Activated CD8-positive, alpha-beta T cell treated with anti-CD3 and anti-CD28 coated beads for 36 hours (primary cell): ENCODE results near the gene MAST4. TPM values are rescaled to one million over a fixed set of nuclear protein-coding genes. Genes with fewer than 3 reads are reported as not detected.

Experiments
- ATAC-seq: fragments of 200-7000 bp; cut with Tn5 transposase; one replicate; pipeline ENCODE4 v1.10.0; 2021; ENCODE audit warnings: mild to moderate bottlenecking, moderate library complexity
- CTCF ChIA-PET: fragments of 350-600 bp; sonication (Branson Sonifier 250); formaldehyde crosslinking; loops from one replicate; lab custom pipeline; 2021; ENCODE audit warnings: antibody characterized with exemption; lab: Charles Lee
- POLR2A ChIA-PET: fragments of 350-600 bp; sonication (Branson Sonifier 250); formaldehyde crosslinking; loops from one replicate; lab custom pipeline; 2021; ENCODE audit warnings: antibody characterized with exemption; lab: Charles Lee
- DNase-seq: peaks from one replicate; pipeline ENCODE4 v3.0.0-alpha.2; 2020
- H3K27ac Mint-ChIP-seq: one replicate; pipeline ENCODE4 v1.8.0; 2021; ENCODE audit warnings: mild to moderate bottlenecking, mixed read lengths
- H3K27me3 Mint-ChIP-seq: one replicate; pipeline ENCODE4 v1.8.0; 2021; ENCODE audit warnings: mixed read lengths
- H3K36me3 Mint-ChIP-seq: one replicate; pipeline ENCODE4 v1.8.0; 2021; ENCODE audit warnings: low read depth, mixed read lengths
- H3K4me1 Mint-ChIP-seq: one replicate; pipeline ENCODE4 v1.8.0; 2021; ENCODE audit warnings: low read depth, mixed read lengths
- H3K4me3 Mint-ChIP-seq: one replicate; pipeline ENCODE4 v1.8.0; 2021; ENCODE audit warnings: mild to moderate bottlenecking, moderate library complexity, mixed read lengths
- H3K9me3 Mint-ChIP-seq: one replicate; pipeline ENCODE4 v1.8.0; 2021; ENCODE audit warnings: mixed read lengths
- intact Hi-C: fragments of 100-400 bp; cut with micrococcal nuclease; formaldehyde crosslinking; loops from one replicate; pipeline ENCODE4 v1.10.0; 2022
- total RNA-seq, 2 experiments: library from RNA; stranded (reverse); gene quantifications; one replicate each; pipeline ENCODE4 v1.2.3, GENCODE V29; 2021
- TF ChIP-seq, protein P1 (sequence below): fragments of 200-600 bp; IDR thresholded peaks from one replicate; pipeline ENCODE4 v1.8.0; 2022; ENCODE audit warnings: antibody characterized with exemption, mild to moderate bottlenecking

Gene MAST4
- total RNA-seq, 2 experiments from 2014 or later: 7.6 to 10.0 TPM

GRCh38 chr5:66826696-66827095 is 230.5 kb downstream of the MAST4 start:
- no peak overlapping the region for H3K4me3 Mint-ChIP-seq
- CTCF ChIA-PET: interaction anchor here (1.0 to 1.5 kb wide), 6 partner anchors 9 to 161 kb away, joined by 3 to 6 read pairs (median 3); no protein-coding TSS in a partner anchor
- no peak for DNase-seq
- H3K9me3 Mint-ChIP-seq: peaks cover 2% of the 10 kb centered on the region
- no peaks in the 10 kb centered on the region for H3K36me3 Mint-ChIP-seq
- intact Hi-C loops: no loop called here
- H3K4me1 Mint-ChIP-seq: peaks cover 42% of the 10 kb centered on the region
- H3K27ac Mint-ChIP-seq: no peak overlapping the region
- TF ChIP-seq, protein P1, sequence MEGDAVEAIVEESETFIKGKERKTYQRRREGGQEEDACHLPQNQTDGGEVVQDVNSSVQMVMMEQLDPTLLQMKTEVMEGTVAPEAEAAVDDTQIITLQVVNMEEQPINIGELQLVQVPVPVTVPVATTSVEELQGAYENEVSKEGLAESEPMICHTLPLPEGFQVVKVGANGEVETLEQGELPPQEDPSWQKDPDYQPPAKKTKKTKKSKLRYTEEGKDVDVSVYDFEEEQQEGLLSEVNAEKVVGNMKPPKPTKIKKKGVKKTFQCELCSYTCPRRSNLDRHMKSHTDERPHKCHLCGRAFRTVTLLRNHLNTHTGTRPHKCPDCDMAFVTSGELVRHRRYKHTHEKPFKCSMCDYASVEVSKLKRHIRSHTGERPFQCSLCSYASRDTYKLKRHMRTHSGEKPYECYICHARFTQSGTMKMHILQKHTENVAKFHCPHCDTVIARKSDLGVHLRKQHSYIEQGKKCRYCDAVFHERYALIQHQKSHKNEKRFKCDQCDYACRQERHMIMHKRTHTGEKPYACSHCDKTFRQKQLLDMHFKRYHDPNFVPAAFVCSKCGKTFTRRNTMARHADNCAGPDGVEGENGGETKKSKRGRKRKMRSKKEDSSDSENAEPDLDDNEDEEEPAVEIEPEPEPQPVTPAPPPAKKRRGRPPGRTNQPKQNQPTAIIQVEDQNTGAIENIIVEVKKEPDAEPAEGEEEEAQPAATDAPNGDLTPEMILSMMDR: no peak
- ATAC-seq: no peak
- peaks cover 28% of the 10 kb centered on the region for H3K27me3 Mint-ChIP-seq
- POLR2A ChIA-PET: no interaction called here

DNA sequence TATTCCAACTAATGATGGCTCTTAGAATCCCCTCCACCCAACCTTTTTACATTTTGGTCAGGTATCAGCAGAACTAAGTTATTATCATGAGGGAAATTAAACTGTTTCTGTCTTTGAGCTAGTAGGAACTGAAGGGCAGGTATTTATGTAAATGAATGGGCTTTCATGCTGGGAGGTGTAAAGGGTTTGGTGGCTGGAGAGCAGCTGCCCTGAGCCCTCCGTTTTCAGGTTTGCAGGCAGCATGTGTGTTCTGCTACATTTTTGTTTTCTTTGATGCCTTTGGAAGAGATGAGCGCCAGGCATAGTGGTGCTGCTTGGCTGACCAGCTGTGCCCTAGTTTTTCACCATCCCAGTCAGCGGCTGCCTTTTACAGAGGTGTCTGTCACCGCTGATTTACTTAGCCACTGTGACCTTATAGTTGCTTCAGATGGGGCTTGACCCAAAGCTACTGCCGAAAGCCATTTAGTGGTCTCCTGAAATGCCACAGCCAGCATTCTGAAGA is 231.9 kb downstream of the MAST4 start:
- ATAC-seq: peak; percentile 8
- Mint-ChIP-seq H3K4me3 (peak overlapping the region; percentile 83), H3K27ac (peak overlapping the region; percentile 82), H3K27me3 (peaks cover 37% of the 10 kb centered on the region), H3K4me1 (peaks cover 28% of the 10 kb centered on the region), H3K9me3 (no peaks in the 10 kb centered on the region), H3K36me3 (no peaks in the 10 kb centered on the region)
- intact Hi-C loops: no loop called here
- DNase-seq: peak; percentile 19
- CTCF ChIA-PET: interaction anchor here (1.0 to 1.7 kb wide), 10 partner anchors 8 to 521 kb away, joined by 3 to 6 read pairs (median 4); no protein-coding TSS in a partner anchor
- POLR2A ChIA-PET: interaction anchor here (1.1 to 2.2 kb wide), 4 partner anchors 9 to 19 kb away, joined by 3 to 10 read pairs (median 7); no protein-coding TSS in a partner anchor
- TF ChIP-seq, protein P1: no peak

GRCh38 chr5:66828548-66829357 is 232.6 kb downstream of the MAST4 start:
- intact Hi-C loops: no loop called here
- TF ChIP-seq, protein P1: no peak
- DNase-seq (peak; percentile 87), ATAC-seq (peak; percentile 94)
- Mint-ChIP-seq H3K27me3 (peaks cover 39% of the 10 kb centered on the region), H3K4me3 (peak overlapping the region; percentile 83), H3K27ac (peak overlapping the region; percentile 82), H3K4me1 (peaks cover 23% of the 10 kb centered on the region), H3K36me3 (no peaks in the 10 kb centered on the region), H3K9me3 (no peaks in the 10 kb centered on the region)
- POLR2A ChIA-PET: interaction anchor here (1.1 to 2.2 kb wide), 5 partner anchors 9 to 338 kb away, joined by 3 to 10 read pairs (median 4); no protein-coding TSS in a partner anchor
- CTCF ChIA-PET: interaction anchor here (1.0 to 3.6 kb wide), 12 partner anchors 8 to 521 kb away, joined by 3 to 27 read pairs (median 4); no protein-coding TSS in a partner anchor

- Mint-ChIP-seq H3K27ac (peak overlapping the region; percentile 80), H3K9me3 (no peaks in the 10 kb centered on the region), H3K4me1 (peaks cover 21% of the 10 kb centered on the region), H3K27me3 (peaks cover 42% of the 10 kb centered on the region), H3K36me3 (no peaks in the 10 kb centered on the region), H3K4me3 (peak overlapping the region; percentile 83)
- ATAC-seq (no peak), DNase-seq (no peak)
- TF ChIP-seq, protein P1: no peak
- ChIA-PET CTCF (interaction anchor here (1.0 to 3.6 kb wide), 8 partner anchors 8 to 522 kb away, joined by 3 to 27 read pairs (median 4); no protein-coding TSS in a partner anchor), POLR2A (interaction anchor here (1.3 to 2.2 kb wide), 3 partner anchors 10 to 337 kb away, joined by 3 to 10 read pairs (median 10); no protein-coding TSS in a partner anchor)
- intact Hi-C loops: no loop called here
Measured at GRCh38 chr5:66829358-66829674, 233.1 kb downstream of the MAST4 start.
